ENCODE data around the gene TBC1D14.
A peak's percentile ranks its signal among the peaks of the same experiment; 100 is the strongest.

Gene TBC1D14

GRCh38 chr4:6892190-6892908 is 17.3 kb upstream of the TBC1D14 start:
- Histone ChIP-seq H3K4me3 (ENCODE audit: low read depth, low read length) (peak overlapping the region; percentile 21), H3K27me3 (no peaks in the 10 kb centered on the region), H3K36me3 (no peaks in the 10 kb centered on the region), H3K4me1 (peaks cover 12% of the 10 kb centered on the region), H3K9me3 (peaks cover 3% of the 10 kb centered on the region; the same call in 1 of the 2 replicates)
- TF ChIP-seq, protein P1, sequence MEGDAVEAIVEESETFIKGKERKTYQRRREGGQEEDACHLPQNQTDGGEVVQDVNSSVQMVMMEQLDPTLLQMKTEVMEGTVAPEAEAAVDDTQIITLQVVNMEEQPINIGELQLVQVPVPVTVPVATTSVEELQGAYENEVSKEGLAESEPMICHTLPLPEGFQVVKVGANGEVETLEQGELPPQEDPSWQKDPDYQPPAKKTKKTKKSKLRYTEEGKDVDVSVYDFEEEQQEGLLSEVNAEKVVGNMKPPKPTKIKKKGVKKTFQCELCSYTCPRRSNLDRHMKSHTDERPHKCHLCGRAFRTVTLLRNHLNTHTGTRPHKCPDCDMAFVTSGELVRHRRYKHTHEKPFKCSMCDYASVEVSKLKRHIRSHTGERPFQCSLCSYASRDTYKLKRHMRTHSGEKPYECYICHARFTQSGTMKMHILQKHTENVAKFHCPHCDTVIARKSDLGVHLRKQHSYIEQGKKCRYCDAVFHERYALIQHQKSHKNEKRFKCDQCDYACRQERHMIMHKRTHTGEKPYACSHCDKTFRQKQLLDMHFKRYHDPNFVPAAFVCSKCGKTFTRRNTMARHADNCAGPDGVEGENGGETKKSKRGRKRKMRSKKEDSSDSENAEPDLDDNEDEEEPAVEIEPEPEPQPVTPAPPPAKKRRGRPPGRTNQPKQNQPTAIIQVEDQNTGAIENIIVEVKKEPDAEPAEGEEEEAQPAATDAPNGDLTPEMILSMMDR (IDR thresholded peaks at IDR 0.05; ENCODE audit: low read depth, low read length), result peak; percentile 44
- DNase-seq, result peak; percentile 73

DNA sequence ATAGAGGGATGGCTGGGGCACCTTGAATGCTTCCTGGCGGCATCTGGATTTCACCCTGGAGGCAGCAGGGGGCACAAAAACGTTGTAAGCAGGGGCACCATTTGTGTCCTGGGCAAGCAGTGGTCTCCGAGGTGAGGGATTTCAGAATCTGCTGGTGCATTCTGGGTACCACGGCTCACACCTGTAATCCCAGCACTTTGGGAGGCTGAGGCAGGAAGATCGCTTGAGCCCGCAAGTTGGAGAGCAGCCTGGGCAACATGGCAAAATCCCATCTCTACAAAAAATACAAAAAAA is 16.8 kb upstream of the TBC1D14 start:
- no peak overlapping the region for H3K4me3 ChIP-seq (ENCODE audit: low read depth, low read length)
- H3K27me3 ChIP-seq, result no peaks in the 10 kb centered on the region
- no peak for DNase-seq
- H3K36me3 ChIP-seq, result no peaks in the 10 kb centered on the region
- H3K4me1 ChIP-seq, result peaks cover 12% of the 10 kb centered on the region
- TF ChIP-seq, protein P1 (IDR thresholded peaks at IDR 0.05; ENCODE audit: low read depth, low read length), result no peak
- peaks cover 3% of the 10 kb centered on the region; the same call in 1 of the 2 replicates for H3K9me3 ChIP-seq

GRCh38 chr4:6893449-6894085 is 16.1 kb upstream of the TBC1D14 start:
- DNase-seq, result no peak
- H3K9me3 ChIP-seq, result peaks cover 3% of the 10 kb centered on the region; the same call in 1 of the 2 replicates
- peaks cover 12% of the 10 kb centered on the region for H3K4me1 ChIP-seq

DNA sequence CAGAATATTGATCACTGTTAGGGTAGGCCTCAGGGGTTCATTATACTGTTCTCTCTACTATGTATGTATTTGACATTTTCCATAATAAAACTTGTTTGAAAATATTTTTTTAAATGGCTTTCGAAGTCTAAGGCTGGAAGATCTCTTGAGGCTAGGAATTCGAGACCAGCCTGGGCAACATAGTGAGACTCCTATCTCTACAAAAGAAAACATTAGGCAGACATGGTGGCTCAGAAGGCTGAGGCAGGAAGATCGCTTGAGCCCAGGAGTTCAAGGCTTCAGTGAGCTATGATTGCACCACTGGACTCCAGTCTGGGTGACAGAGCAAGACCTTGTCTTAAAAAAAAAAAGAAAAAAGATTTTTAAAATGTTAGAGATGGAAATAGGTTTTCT is 15.5 kb upstream of the TBC1D14 start:
- H3K4me3 ChIP-seq (ENCODE audit: low read depth, low read length), result no peak overlapping the region
- peaks cover 3% of the 10 kb centered on the region; the same call in 1 of the 2 replicates for H3K9me3 ChIP-seq
- H3K4me1 ChIP-seq, result peaks cover 12% of the 10 kb centered on the region
- no peaks in the 10 kb centered on the region for H3K36me3 ChIP-seq
- TF ChIP-seq, protein P1 (IDR thresholded peaks at IDR 0.05; ENCODE audit: low read depth, low read length), result no peak
- DNase-seq, result no peak
- H3K27me3 ChIP-seq, result no peaks in the 10 kb centered on the region

More at GRCh38 chr4:6893449-6894085, 16.1 kb upstream of the TBC1D14 start:
- Histone ChIP-seq H3K4me3 (ENCODE audit: low read depth, low read length) (no peak overlapping the region), H3K36me3 (no peaks in the 10 kb centered on the region), H3K27me3 (no peaks in the 10 kb centered on the region)
- TF ChIP-seq, protein P1 (IDR thresholded peaks at IDR 0.05; ENCODE audit: low read depth, low read length), result no peak

GRCh38 chr4:6894528-6895498 is 14.8 kb upstream of the TBC1D14 start:
- Histone ChIP-seq H3K36me3 (no peaks in the 10 kb centered on the region), H3K4me1 (peaks cover 12% of the 10 kb centered on the region)
- TF ChIP-seq, protein P1 (IDR thresholded peaks at IDR 0.05; ENCODE audit: low read depth, low read length), result no peak

More at GRCh38 chr4:6894528-6895498, 14.8 kb upstream of the TBC1D14 start:
- Histone ChIP-seq H3K4me3 (ENCODE audit: low read depth, low read length) (no peak overlapping the region), H3K9me3 (peaks cover 3% of the 10 kb centered on the region; the same call in 1 of the 2 replicates), H3K27me3 (no peaks in the 10 kb centered on the region)
- no peak for DNase-seq

Data from BE2C (cell line).